ENCODE data around the gene SLC10A7. TPM values are rescaled to one million over a fixed set of nuclear protein-coding genes. Genes with fewer than 3 reads are reported as not detected.

The SLC10A7 gene
- total and polyA plus RNA-seq, 2 of the 8 experiments (the other 6 are each of a cell fraction or from before 2014, with no cell fraction given): 2.5 to 2.9 TPM

- H2BK120ac ChIP-seq (replicated peaks; ENCODE audit: low read depth, low read length): no peak overlapping the region
- H3K36me3 ChIP-seq (ENCODE audit: control insufficient read depth in 2 of 4, insufficient read depth in 4 of 4, low read length in 3 of 4): no peaks in the 10 kb centered on the region
- no peak overlapping the region for H3K23ac ChIP-seq (ENCODE audit: insufficient read length)
- H4K91ac ChIP-seq (replicated peaks; ENCODE audit: insufficient read length, low read length): no peak overlapping the region
- no peak overlapping the region for H4K5ac ChIP-seq (ENCODE audit: insufficient read length, low read depth, low read length)
- POLR2A ChIA-PET (ENCODE audit: partially characterized antibody): no interaction called here
- no peak overlapping the region for H2AFZ ChIP-seq (ENCODE audit: low read length)
- H3K23me2 ChIP-seq (ENCODE audit: low read depth, low read length): no peaks in the 10 kb centered on the region
- no peak overlapping the region for H3K27ac ChIP-seq (ENCODE audit: low read depth, low read length)
- CTCF ChIA-PET (ENCODE audit: partially characterized antibody): interaction anchor here (0.9 to 2.8 kb wide), 7 partner anchors 15 to 852 kb away, joined by 3 to 22 read pairs (median 5); no protein-coding TSS in a partner anchor
- no peak overlapping the region for H2AK5ac ChIP-seq (ENCODE audit: low read depth, low read length)
- no peak overlapping the region for H2BK15ac ChIP-seq (ENCODE audit: low read length)
- H3K4me2 ChIP-seq (ENCODE audit: insufficient read depth in 1 of 2, low read depth in 2 of 2, low read length in 2 of 2): no peak overlapping the region
- no peaks in the 10 kb centered on the region for H3K27me3 ChIP-seq (replicated peaks in 1 of 4; ENCODE audit: control insufficient read depth in 3 of 4, extremely low read depth in 1 of 4, insufficient read depth in 3 of 4, low read length in 3 of 4)
- H3K9me3 ChIP-seq (ENCODE audit: insufficient read depth in 2 of 2, low read depth in 1 of 2, low read length in 1 of 2): no peaks in the 10 kb centered on the region
- H3K4ac ChIP-seq (replicated peaks; ENCODE audit: insufficient read length, low read depth, low read length): no peak overlapping the region
- H3K9ac ChIP-seq (replicated peaks in 1 of 4; ENCODE audit: extremely low read depth in 1 of 4, low read depth in 3 of 4, low read length in 3 of 4): no peak overlapping the region
- DNase-seq (ENCODE audit: low read depth in 1 of 2, low spot score in 2 of 2): no peak
- H2BK5ac ChIP-seq (ENCODE audit: low read depth, low read length): no peak overlapping the region
- no peak overlapping the region for H2BK20ac ChIP-seq (ENCODE audit: low read length)
- no peaks in the 10 kb centered on the region for H4K20me1 ChIP-seq (replicated peaks in 1 of 2; ENCODE audit: control insufficient read depth in 1 of 2, insufficient read depth in 2 of 2, low read length in 2 of 2)
- H4K8ac ChIP-seq (ENCODE audit: extremely low read depth, insufficient read depth, low read length): no peak overlapping the region
- no peak overlapping the region for H3K18ac ChIP-seq (ENCODE audit: extremely low read depth, low read length)
- no peak for FAIRE-seq
- TF ChIP-seq TBP (IDR thresholded peaks at IDR 0.05; ENCODE audit: low read depth, low read length) (no peak), POLR2AphosphoS5 (IDR thresholded peaks at IDR 0.05; ENCODE audit: low read depth, low read length) (no peak), HDAC6 (IDR thresholded peaks at IDR 0.05; ENCODE audit: low read depth, low read length) (no peak), ZNF274 (IDR thresholded peaks at IDR 0.05; ENCODE audit: borderline replicate concordance, extremely low read depth, low read length) (no peak), PHF8 (conservative IDR thresholded peaks at IDR 0.05; ENCODE audit: low read depth, low read length) (no peak), KDM4A (IDR thresholded peaks at IDR 0.05; ENCODE audit: low read depth, low read length, severe bottlenecking) (no peak), SAP30 (IDR thresholded peaks at IDR 0.05; ENCODE audit: insufficient read depth, insufficient replicate concordance, low read length) (no peak), SIRT6 (IDR thresholded peaks at IDR 0.05; ENCODE audit: low read length) (no peak), BCL11A (IDR thresholded peaks at IDR 0.05; ENCODE audit: low read depth in 2 of 2, low read length in 2 of 2) (no peak)
- no peaks in the 10 kb centered on the region for H3K79me1 ChIP-seq (ENCODE audit: low read depth, low read length)
- peaks cover 0 to 3% (median 0%) of the 10 kb centered on the region in 4 experiments; a peak in 1 of 7 replicates for H3K4me1 ChIP-seq (replicated peaks in 1 of 4; ENCODE audit: control insufficient read depth in 3 of 4, insufficient read depth in 4 of 4, low read length in 3 of 4)
- no peak overlapping the region for H3K56ac ChIP-seq (replicated peaks; ENCODE audit: insufficient read length, low read depth, low read length)
- H2BK12ac ChIP-seq (ENCODE audit: low read depth, low read length): no peak overlapping the region
- no peak overlapping the region for H3K14ac ChIP-seq (ENCODE audit: insufficient read length)
- WGBS, 2 experiments (ENCODE audit: extremely low coverage in 1 of 2, insufficient coverage in 1 of 2, insufficient read length in 1 of 2, insufficient replicate concordance in 2 of 2, low coverage in 1 of 2, low lambda C conversion rate in 2 of 2, missing lambda C conversion rate in 1 of 2): 86% methylated on average over 3 of the region's 3 CpGs; no CpG with 5 or more reads in 1 of the 2 experiments
- H3K4me3 ChIP-seq (ENCODE audit: extremely low read depth in 1 of 4, insufficient read depth in 2 of 4, low read depth in 3 of 4, low read length in 4 of 4): no peak overlapping the region
- no peaks in the 10 kb centered on the region for H3K79me2 ChIP-seq (ENCODE audit: control insufficient read depth in 1 of 2, insufficient read depth in 2 of 2, low read length in 2 of 2)
Observed at GRCh38 chr4:146245246-146245645, 276.5 kb downstream of the SLC10A7 start.
